ENCODE data around the gene TUBGCP6. TPM values are rescaled to one million over a fixed set of nuclear protein-coding genes. Genes with fewer than 3 reads are reported as not detected.
A peak's percentile ranks its signal among the peaks of the same experiment; 100 is the strongest.

TUBGCP6 gene
- total and polyA plus RNA-seq, 9 donors, result 21.4 to 35.3 (median 26.2) TPM

DNA sequence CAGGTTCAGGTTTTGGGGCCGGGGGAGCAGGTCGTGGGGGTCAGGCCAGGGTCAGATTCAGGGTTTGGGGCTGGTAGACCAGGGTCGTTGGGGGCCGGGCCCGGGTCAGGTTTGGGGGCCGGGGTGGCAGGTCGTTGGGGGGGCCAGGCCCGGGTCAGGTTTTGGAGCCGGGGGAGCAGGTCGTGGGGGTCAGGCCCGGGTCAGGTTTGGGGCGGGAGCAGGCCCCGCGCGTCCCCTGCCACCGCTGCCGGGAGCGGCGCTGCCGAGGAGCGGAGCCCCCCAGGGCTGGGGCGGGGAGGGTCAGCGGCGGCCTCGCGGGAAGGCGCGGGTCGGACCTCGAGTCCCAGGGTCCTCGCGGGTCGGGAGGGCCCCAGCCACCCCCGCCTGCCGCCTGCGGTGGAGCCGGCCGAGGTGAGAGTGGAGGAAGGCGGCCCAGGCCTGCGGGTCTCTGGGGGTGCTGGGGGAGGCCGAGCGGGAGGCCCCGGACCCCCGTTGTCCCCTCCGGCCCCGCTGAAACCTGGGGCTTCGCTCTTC lies 58.6 kb downstream of the TUBGCP6 start:
- H3K9me3 ChIP-seq (replicated peaks; ENCODE audit: control insufficient read depth, low read depth, low read length), result no peaks in the 10 kb centered on the region
- DNase-seq, result no peak
- peaks cover 53% of the 10 kb centered on the region for H3K4me1 ChIP-seq (ENCODE audit: control insufficient read depth, insufficient read depth, low read length)
- H3K27me3 ChIP-seq (ENCODE audit: control insufficient read depth, insufficient read depth, low read length), result no peaks in the 10 kb centered on the region
- H3K36me3 ChIP-seq (ENCODE audit: control insufficient read depth, insufficient read depth, low read length), result no peaks in the 10 kb centered on the region
- H3K4me3 ChIP-seq (ENCODE audit: low read length), result peak overlapping the region; percentile 53
- under 1% methylated on average over 47 of the region's 47 CpGs for WGBS (ENCODE audit: insufficient coverage)
- H3K27ac ChIP-seq (ENCODE audit: low read length), result no peak overlapping the region

- WGBS (ENCODE audit: insufficient coverage), result 3% methylated on average over 41 of the region's 90 CpGs
- H3K27me3 ChIP-seq (ENCODE audit: control insufficient read depth, insufficient read depth, low read length), result no peaks in the 10 kb centered on the region
- H3K27ac ChIP-seq (ENCODE audit: low read length), result no peak within 1 kb of the TSS
- peak within 1 kb of the TSS; percentile 53 for H3K4me3 ChIP-seq (ENCODE audit: low read length)
- H3K9me3 ChIP-seq (replicated peaks; ENCODE audit: control insufficient read depth, low read depth, low read length), result no peaks in the 10 kb centered on the region
- DNase-seq, result peak; percentile 96
- H3K36me3 ChIP-seq (ENCODE audit: control insufficient read depth, insufficient read depth, low read length), result no peaks in the 10 kb centered on the region
- H3K4me1 ChIP-seq (ENCODE audit: control insufficient read depth, insufficient read depth, low read length), result peaks cover 46% of the 10 kb centered on the region
Observed at GRCh38 chr22:50185375-50186087, 59.3 kb downstream of the TUBGCP6 start, which contains the start of gene TRABD. TSS of gene TRABD (plus strand) at chr22:50185913. CDS start at chr22:50193061, 7,148 bp downstream.

DNA sequence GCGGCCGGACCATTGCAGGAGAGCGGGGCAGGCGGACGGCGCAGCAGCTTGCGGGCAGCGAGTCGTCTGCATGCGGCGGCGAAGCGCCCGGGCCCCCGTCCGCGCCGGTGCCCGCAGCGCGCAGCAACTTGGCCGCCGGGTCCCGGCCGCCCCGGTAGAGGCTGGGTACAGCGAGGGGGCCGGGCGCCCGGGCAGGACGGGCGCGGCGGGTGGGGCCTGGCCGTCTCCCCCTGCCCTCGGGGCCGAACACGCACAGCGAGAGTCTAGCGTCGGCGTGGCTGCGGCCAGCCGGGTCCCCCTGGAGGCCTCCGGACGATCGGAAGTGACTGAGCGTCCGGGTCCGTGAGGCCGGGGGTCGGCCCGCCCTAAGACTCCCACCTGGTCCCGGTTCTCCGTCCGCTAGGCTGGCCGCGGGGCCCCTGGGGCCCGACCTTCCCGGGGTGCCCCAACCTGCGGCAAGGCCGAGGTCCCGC lies 59.9 kb downstream of the TUBGCP6 start:
- H3K4me3 ChIP-seq (ENCODE audit: low read length), result peak overlapping the region; percentile 46
- DNase-seq, result no peak
- no peaks in the 10 kb centered on the region for H3K27me3 ChIP-seq (ENCODE audit: control insufficient read depth, insufficient read depth, low read length)
- H3K9me3 ChIP-seq (replicated peaks; ENCODE audit: control insufficient read depth, low read depth, low read length), result no peaks in the 10 kb centered on the region
- H3K36me3 ChIP-seq (ENCODE audit: control insufficient read depth, insufficient read depth, low read length), result no peaks in the 10 kb centered on the region
- peaks cover 40% of the 10 kb centered on the region for H3K4me1 ChIP-seq (ENCODE audit: control insufficient read depth, insufficient read depth, low read length)
- WGBS (ENCODE audit: insufficient coverage), result 8% methylated on average over 63 of the region's 63 CpGs
- no peak overlapping the region for H3K27ac ChIP-seq (ENCODE audit: low read length)

- WGBS (ENCODE audit: insufficient coverage), result 20% methylated on average over 27 of the region's 32 CpGs
- Histone ChIP-seq H3K4me3 (ENCODE audit: low read length) (no peak overlapping the region), H3K27ac (ENCODE audit: low read length) (peak overlapping the region; percentile 42), H3K4me1 (ENCODE audit: control insufficient read depth, insufficient read depth, low read length) (peaks cover 33% of the 10 kb centered on the region), H3K27me3 (ENCODE audit: control insufficient read depth, insufficient read depth, low read length) (no peaks in the 10 kb centered on the region), H3K9me3 (replicated peaks; ENCODE audit: control insufficient read depth, low read depth, low read length) (no peaks in the 10 kb centered on the region), H3K36me3 (ENCODE audit: control insufficient read depth, insufficient read depth, low read length) (no peaks in the 10 kb centered on the region)
- peak; percentile 78 for DNase-seq
Observed at GRCh38 chr22:50184004-50184901, 60.6 kb downstream of the TUBGCP6 start.

- no peaks in the 10 kb centered on the region for H3K36me3 ChIP-seq (ENCODE audit: control insufficient read depth, insufficient read depth, low read length)
- no peak overlapping the region for H3K27ac ChIP-seq (ENCODE audit: low read length)
- WGBS (ENCODE audit: insufficient coverage), result 75% methylated on average over 12 of the region's 19 CpGs
- peaks cover 24% of the 10 kb centered on the region for H3K4me1 ChIP-seq (ENCODE audit: control insufficient read depth, insufficient read depth, low read length)
- no peak for DNase-seq
- H3K9me3 ChIP-seq (replicated peaks; ENCODE audit: control insufficient read depth, low read depth, low read length), result no peaks in the 10 kb centered on the region
- no peak overlapping the region for H3K4me3 ChIP-seq (ENCODE audit: low read length)
- peaks cover 6% of the 10 kb centered on the region for H3K27me3 ChIP-seq (ENCODE audit: control insufficient read depth, insufficient read depth, low read length)
Observed at GRCh38 chr22:50183141-50183971, 61.5 kb downstream of the TUBGCP6 start.

DNA sequence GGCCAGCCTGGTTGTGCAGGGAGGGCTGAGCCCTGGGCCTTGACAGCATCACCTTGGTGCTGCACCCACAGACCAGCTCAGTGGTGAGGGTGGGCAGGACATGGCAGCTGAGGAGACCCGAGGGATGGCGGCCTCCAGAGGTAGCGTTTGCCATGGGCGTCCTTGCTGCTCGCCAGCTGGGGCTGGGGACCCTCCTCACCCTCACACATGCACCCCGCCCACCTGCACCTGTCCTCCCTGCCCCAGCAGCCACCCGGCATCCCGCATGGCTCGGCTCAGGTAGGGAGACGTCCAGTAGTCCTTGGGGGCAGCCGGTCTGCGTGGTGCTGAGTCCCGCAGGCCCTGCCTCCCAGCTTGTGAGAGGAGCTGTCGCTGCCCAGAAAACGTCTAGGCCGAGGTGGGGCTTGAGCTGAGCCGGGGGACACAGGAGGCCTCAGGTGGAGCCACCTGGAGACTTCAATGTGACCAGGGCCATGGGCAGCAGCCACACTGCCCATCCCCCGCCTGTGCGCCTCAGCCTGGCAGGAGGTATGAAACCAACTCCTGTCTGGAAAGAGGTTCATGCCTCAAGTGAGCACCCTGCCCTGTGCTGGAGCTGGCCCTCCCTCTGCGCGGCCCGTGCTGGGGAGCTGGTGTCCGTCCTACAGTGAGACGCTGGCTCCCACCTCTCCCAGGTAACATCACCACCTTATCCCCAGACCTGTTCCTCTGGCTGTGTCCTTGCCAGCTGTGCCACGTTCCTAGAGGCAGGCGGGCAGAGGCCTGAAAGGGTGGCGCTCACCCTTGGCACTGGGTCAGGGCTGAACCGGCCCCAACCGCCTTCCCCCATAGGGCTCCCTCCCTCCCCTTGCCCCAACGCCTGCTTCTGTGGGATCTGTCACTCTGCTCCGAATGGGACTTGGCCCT lies 62.4 kb downstream of the TUBGCP6 start:
- Histone ChIP-seq H3K27ac (ENCODE audit: low read length) (no peak overlapping the region), H3K4me1 (ENCODE audit: control insufficient read depth, insufficient read depth, low read length) (peaks cover 24% of the 10 kb centered on the region), H3K9me3 (replicated peaks; ENCODE audit: control insufficient read depth, low read depth, low read length) (no peaks in the 10 kb centered on the region), H3K27me3 (ENCODE audit: control insufficient read depth, insufficient read depth, low read length) (peaks cover 13% of the 10 kb centered on the region), H3K4me3 (ENCODE audit: low read length) (no peak overlapping the region), H3K36me3 (ENCODE audit: control insufficient read depth, insufficient read depth, low read length) (no peaks in the 10 kb centered on the region)
- WGBS (ENCODE audit: insufficient coverage), result 78% methylated on average over 29 of the region's 31 CpGs
- no peak for DNase-seq

GRCh38 chr22:50180727-50181521 lies 63.9 kb downstream of the TUBGCP6 start:
- Histone ChIP-seq H3K4me1 (ENCODE audit: control insufficient read depth, insufficient read depth, low read length) (peaks cover 17% of the 10 kb centered on the region), H3K9me3 (replicated peaks; ENCODE audit: control insufficient read depth, low read depth, low read length) (no peaks in the 10 kb centered on the region), H3K27ac (ENCODE audit: low read length) (no peak overlapping the region), H3K4me3 (ENCODE audit: low read length) (no peak overlapping the region), H3K27me3 (ENCODE audit: control insufficient read depth, insufficient read depth, low read length) (peaks cover 19% of the 10 kb centered on the region), H3K36me3 (ENCODE audit: control insufficient read depth, insufficient read depth, low read length) (no peaks in the 10 kb centered on the region)
- 77% methylated on average over 17 of the region's 27 CpGs for WGBS (ENCODE audit: insufficient coverage)
- no peak for DNase-seq

DNA sequence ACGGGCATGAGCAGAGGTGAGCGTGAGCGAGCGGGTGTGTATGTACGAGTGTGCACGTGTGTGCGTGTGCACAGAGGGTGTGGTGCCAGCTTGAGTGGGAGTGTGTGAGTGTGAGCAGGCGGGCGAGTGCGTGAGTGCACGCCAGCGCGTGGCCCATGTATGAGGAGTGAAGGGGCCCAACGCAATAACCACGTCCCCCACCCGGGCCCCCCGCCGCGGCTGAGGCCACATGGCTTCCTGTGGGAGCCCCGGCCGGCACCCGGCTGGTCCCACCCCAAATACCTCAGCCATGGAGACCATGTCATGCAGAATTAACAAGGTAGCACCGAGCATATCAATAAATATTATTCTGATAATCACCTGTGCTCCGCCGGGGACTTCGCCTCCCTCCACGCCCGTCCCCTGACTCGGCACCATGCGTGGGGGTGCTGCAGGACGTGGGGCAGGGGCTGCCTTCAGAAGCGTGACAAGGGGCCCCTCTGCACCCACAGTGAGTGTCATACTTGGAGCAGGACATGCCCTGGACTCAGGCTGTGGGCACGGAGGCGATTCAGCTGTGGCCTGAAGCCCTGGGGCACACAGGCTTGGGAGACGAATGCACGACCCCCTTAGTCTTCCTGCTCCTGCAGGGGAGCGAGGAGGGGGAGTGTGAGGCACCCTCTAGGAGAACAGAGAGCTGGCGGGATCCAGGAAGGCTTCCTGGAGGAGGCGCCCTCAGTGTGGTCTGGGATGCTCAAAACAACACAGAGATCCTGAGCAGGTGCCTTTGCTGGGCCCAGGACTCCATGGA lies 64.7 kb downstream of the TUBGCP6 start:
- Histone ChIP-seq H3K4me1 (ENCODE audit: control insufficient read depth, insufficient read depth, low read length) (peaks cover 13% of the 10 kb centered on the region), H3K9me3 (replicated peaks; ENCODE audit: control insufficient read depth, low read depth, low read length) (no peaks in the 10 kb centered on the region), H3K27me3 (ENCODE audit: control insufficient read depth, insufficient read depth, low read length) (peaks cover 22% of the 10 kb centered on the region), H3K4me3 (ENCODE audit: low read length) (no peak overlapping the region), H3K36me3 (ENCODE audit: control insufficient read depth, insufficient read depth, low read length) (no peaks in the 10 kb centered on the region), H3K27ac (ENCODE audit: low read length) (no peak overlapping the region)
- DNase-seq, result no peak
- 76% methylated on average over 37 of the region's 39 CpGs for WGBS (ENCODE audit: insufficient coverage)

Data from muscle of leg (tissue), 11 donors.